Measurements from ENCODE around the gene CYBA.

Gene CYBA

DNA sequence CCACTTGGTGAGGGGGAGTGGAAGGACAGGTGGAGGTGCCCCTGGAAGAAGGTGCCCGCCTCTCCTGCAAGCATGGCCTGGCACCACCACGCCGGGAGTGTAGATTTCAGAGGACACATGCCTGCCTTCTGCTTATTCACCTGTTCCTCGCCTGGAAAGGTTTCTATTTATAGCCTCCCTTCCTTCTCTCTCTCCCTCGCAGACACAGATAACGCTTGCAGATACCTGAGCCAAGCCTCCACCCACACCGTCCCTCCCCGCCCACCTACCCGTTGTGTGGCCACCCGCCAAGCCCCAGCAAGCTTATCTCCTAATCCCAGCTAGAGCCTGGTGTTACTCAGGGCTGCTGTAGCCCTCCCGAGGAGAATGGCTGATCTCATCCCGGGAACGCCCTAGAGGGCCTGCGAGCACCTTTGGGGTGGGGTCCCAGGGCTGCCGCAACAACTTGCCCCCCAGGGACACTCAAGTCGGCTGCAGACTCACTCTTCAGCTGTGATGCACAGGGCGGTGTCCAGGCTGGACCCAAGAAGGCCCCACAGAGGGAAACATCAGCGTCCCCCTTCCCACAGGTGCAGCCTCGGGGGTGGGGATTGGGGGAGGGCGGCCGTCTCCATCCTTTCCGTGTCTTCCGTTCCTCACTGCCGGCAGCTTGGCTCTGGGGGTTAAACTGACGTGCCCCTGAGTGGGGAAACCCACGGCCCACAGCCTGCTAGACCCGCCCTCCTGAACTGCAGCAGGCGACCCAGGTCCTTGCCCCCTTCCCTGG, 37.3 kb upstream of the CYBA start:
- H3K9me3 ChIP-seq (replicated peaks; ENCODE audit: insufficient read depth, low read length) = no peaks in the 10 kb centered on the region
- no peak overlapping the region for H3K27ac ChIP-seq (ENCODE audit: low read length)
- H3K9me2 ChIP-seq (replicated peaks; ENCODE audit: insufficient read depth, low read length) = no peaks in the 10 kb centered on the region
- no peak overlapping the region for H3K9ac ChIP-seq (ENCODE audit: low read length)
- H3K27me3 ChIP-seq (replicated peaks; ENCODE audit: insufficient read depth, low read length) = no peaks in the 10 kb centered on the region
- H2AFZ ChIP-seq (ENCODE audit: low read length) = no peak overlapping the region
- DNase-seq = no peak
- H3K36me3 ChIP-seq (replicated peaks; ENCODE audit: insufficient read depth, low read length) = no peaks in the 10 kb centered on the region
- peaks cover 11% of the 10 kb centered on the region for H3F3A ChIP-seq (ENCODE audit: insufficient read depth, low read length)
- no peak for TF ChIP-seq EZH2 (optimal IDR thresholded peaks at IDR 0.05; ENCODE audit: low read depth, low read length)
- TF ChIP-seq EZH2phosphoT487 (IDR thresholded peaks at IDR 0.05; ENCODE audit: low read length) = no peak
- TF ChIP-seq, protein P1, sequence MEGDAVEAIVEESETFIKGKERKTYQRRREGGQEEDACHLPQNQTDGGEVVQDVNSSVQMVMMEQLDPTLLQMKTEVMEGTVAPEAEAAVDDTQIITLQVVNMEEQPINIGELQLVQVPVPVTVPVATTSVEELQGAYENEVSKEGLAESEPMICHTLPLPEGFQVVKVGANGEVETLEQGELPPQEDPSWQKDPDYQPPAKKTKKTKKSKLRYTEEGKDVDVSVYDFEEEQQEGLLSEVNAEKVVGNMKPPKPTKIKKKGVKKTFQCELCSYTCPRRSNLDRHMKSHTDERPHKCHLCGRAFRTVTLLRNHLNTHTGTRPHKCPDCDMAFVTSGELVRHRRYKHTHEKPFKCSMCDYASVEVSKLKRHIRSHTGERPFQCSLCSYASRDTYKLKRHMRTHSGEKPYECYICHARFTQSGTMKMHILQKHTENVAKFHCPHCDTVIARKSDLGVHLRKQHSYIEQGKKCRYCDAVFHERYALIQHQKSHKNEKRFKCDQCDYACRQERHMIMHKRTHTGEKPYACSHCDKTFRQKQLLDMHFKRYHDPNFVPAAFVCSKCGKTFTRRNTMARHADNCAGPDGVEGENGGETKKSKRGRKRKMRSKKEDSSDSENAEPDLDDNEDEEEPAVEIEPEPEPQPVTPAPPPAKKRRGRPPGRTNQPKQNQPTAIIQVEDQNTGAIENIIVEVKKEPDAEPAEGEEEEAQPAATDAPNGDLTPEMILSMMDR (IDR thresholded peaks at IDR 0.05; ENCODE audit: low read length) = no peak
- peaks cover 8% of the 10 kb centered on the region; the same call in 1 of the 2 replicates for H3K79me2 ChIP-seq (ENCODE audit: low read length)
- no peak overlapping the region for H3K4me2 ChIP-seq (ENCODE audit: low read depth, low read length)
- H3K4me3 ChIP-seq (ENCODE audit: low read length) = no peak overlapping the region
- no peaks in the 10 kb centered on the region for H4K20me1 ChIP-seq (ENCODE audit: insufficient read depth, low read length)
- 0 out of 2 replicates have a peak, but pooled peaks cover 7% of the 10 kb centered on the region for H3K4me1 ChIP-seq (ENCODE audit: low read length)

- Histone ChIP-seq H3K4me1 (ENCODE audit: low read length) (0 out of 2 replicates have a peak, but pooled peaks cover 7% of the 10 kb centered on the region), H2AFZ (ENCODE audit: low read length) (no peak overlapping the region), H3K9ac (ENCODE audit: low read length) (no peak overlapping the region), H3K36me3 (replicated peaks; ENCODE audit: insufficient read depth, low read length) (no peaks in the 10 kb centered on the region), H3F3A (ENCODE audit: insufficient read depth, low read length) (peaks cover 11% of the 10 kb centered on the region), H3K9me2 (replicated peaks; ENCODE audit: insufficient read depth, low read length) (no peaks in the 10 kb centered on the region), H3K4me2 (ENCODE audit: low read depth, low read length) (no peak overlapping the region), H3K79me2 (ENCODE audit: low read length) (peaks cover 8% of the 10 kb centered on the region; the same call in 1 of the 2 replicates), H3K27ac (ENCODE audit: low read length) (no peak overlapping the region), H4K20me1 (ENCODE audit: insufficient read depth, low read length) (no peaks in the 10 kb centered on the region), H3K4me3 (ENCODE audit: low read length) (no peak overlapping the region), H3K9me3 (replicated peaks; ENCODE audit: insufficient read depth, low read length) (no peaks in the 10 kb centered on the region), H3K27me3 (replicated peaks; ENCODE audit: insufficient read depth, low read length) (no peaks in the 10 kb centered on the region)
- DNase-seq = no peak
- TF ChIP-seq, protein P1 (IDR thresholded peaks at IDR 0.05; ENCODE audit: low read length) = no peak
- TF ChIP-seq EZH2phosphoT487 (IDR thresholded peaks at IDR 0.05; ENCODE audit: low read length) = no peak
- no peak for TF ChIP-seq EZH2 (optimal IDR thresholded peaks at IDR 0.05; ENCODE audit: low read depth, low read length)
Observed at GRCh38 chr16:88687676-88688012, 36.8 kb upstream of the CYBA start.

- Histone ChIP-seq H3K9ac (ENCODE audit: low read length) (no peak overlapping the region), H4K20me1 (ENCODE audit: insufficient read depth, low read length) (no peaks in the 10 kb centered on the region), H3K9me2 (replicated peaks; ENCODE audit: insufficient read depth, low read length) (no peaks in the 10 kb centered on the region), H3K79me2 (ENCODE audit: low read length) (peaks cover 8% of the 10 kb centered on the region; the same call in 1 of the 2 replicates), H3K27ac (ENCODE audit: low read length) (no peak overlapping the region), H3K4me1 (ENCODE audit: low read length) (peaks cover 10% of the 10 kb centered on the region), H2AFZ (ENCODE audit: low read length) (no peak overlapping the region), H3K9me3 (replicated peaks; ENCODE audit: insufficient read depth, low read length) (no peaks in the 10 kb centered on the region), H3K27me3 (replicated peaks; ENCODE audit: insufficient read depth, low read length) (no peaks in the 10 kb centered on the region), H3K4me3 (ENCODE audit: low read length) (no peak overlapping the region), H3K4me2 (ENCODE audit: low read depth, low read length) (no peak overlapping the region), H3K36me3 (replicated peaks; ENCODE audit: insufficient read depth, low read length) (no peaks in the 10 kb centered on the region), H3F3A (ENCODE audit: insufficient read depth, low read length) (peaks cover 14% of the 10 kb centered on the region)
- TF ChIP-seq, protein P1 (IDR thresholded peaks at IDR 0.05; ENCODE audit: low read length) = no peak
- TF ChIP-seq EZH2 (optimal IDR thresholded peaks at IDR 0.05; ENCODE audit: low read depth, low read length) (no peak), EZH2phosphoT487 (IDR thresholded peaks at IDR 0.05; ENCODE audit: low read length) (no peak)
- DNase-seq = no peak
Observed at GRCh38 chr16:88687254-88687576, 36.4 kb upstream of the CYBA start.

Data from MM.1S (cell line).